HG03439 (cell line): Measurements from ENCODE around the gene MRPL22.
A peak's percentile ranks its signal among the peaks of the same experiment; 100 is the strongest.
"Not testable (repeated sequence)": the region's sequence is repeated elsewhere in the genome, so short reads cannot be mapped to it uniquely, and the experiment has no call there.

Experiments used
- ATAC-seq: cut with Tn5 transposase; IDR thresholded peaks from one replicate; pipeline ENCODE4 v1.9.1; 2021; ENCODE audit warnings: mild to moderate bottlenecking, moderate library complexity; ENCODE audit not compliant: unreplicated experiment

Gene MRPL22

DNA sequence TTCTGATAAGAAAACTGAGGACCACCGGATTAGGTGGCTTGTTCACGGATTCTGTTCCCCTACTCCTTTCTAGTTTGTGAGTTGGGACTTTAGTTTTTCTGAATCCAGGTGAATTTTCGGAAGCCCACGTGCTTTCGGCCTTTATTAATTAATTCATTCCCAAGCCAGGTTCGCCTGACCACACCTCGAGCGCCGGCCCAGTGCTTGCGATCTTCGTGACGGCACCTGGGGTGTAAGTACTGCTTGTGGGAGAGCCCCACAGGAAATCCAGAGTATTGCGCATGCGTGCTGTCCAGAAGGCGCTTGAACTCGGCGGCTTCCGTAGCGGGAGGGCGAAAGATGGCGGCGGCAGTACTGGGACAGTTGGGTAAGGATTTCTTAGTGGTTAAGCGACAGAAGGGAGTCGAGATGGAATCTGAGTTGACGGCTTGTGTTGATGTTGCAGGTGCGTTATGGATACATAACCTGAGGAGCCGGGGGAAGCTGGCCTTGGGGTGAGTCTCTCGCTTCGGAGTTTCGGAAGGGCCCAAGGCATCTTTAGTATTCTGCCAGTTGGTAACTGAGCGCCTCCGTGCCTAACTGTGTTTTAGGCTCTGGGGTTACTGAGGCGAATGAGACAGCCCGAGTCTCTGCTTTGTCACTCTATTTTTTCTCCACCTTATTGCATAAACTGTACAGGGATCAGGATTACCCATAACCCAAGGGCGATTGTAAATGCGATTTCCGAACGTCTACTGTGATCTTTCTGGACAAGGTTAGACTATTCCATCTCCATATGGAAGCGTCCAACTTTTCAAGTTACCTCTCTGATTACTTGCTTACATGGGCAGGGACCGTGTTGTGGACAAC is at the start of gene MRPL22:
MRPL22 (plus strand) TSS at position 302 of the 849 bp plus-strand sequence; CDS start at position 340, 38 bp downstream.
- peak; percentile 50 for ATAC-seq

DNA sequence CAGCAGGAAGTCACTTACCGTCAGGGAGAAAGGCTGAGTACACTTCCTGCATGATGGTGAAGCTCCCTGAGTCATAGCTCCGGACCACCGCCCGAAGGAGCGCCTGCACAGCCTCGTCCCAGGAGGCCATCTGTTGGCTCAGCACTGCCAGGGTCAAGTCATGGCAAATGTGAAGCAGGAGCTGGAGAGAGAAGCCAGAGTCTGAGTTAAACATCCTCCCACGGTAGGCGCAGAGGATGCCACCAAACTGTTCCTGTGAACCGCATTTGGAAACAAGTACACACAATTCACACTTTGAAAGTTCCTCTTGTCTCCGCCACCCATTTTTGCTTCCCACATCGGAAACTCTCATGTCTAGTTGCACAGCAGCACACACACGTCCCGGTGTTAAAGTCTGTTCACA is 48.5 kb upstream of the MRPL22 start:
- no peak for ATAC-seq

DNA sequence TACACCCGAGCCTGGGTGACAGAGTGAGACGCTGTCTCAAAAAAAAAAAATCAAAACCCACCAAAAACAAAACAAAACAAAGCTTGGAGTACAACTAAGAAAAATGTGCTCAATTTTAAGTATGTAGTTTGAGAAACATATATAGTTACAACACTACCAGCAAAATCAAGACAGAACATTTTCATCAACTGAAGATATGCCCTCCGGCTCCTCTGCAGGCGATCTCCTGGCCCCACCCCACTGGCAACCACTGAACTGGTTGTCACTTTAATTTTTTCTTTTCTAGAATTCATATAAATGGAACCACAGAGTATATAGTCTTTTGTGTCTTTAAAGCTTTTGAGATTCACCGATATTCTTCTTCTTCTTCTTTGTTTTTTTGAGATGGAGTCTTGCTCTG is 47.5 kb upstream of the MRPL22 start:
- no peak for ATAC-seq

DNA sequence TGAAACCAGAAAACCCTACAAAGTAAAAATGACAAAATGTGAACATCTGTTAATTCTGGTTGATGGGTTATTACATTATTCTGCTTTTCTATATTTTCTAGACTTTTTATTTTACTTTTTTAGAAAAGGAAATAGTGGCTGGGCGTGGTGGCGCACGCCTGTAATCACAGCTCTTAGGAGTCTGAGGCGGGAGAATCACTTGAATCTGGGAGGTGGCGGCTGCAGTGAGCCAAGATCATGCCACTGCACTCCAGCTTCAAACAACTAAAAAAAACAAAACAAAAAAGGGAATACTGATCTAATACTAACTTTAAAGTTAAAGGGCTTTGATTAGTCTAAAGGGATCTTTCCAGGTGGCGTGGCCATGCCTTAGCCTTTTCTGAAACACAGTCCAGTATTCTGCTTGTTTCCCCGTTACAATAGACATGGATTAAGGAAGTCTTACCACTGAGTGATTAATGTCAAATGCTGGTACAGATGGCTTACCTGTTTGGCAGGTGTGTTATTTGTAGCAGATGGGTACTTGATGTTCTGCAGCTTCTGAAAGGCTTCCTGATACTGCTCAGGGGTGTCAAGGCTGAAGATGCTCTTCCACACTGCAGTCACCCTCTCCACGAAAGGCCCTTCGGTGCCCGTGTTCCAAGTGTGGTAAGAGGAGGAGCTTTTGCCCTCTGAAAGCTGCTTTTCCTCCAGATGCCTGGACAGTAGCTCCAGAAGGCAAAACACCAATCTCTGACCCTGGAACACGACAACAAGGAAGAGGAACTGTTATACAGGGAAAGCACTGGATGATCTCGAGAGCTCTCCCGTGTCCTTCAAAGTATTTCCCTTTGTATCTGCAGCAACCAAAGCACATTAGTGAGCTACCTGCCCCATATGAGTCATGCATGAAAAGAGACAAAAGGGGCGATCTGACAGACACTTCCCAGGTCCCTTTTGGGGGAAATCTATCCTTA is 45.0 kb upstream of the MRPL22 start:
- no peak for ATAC-seq

DNA sequence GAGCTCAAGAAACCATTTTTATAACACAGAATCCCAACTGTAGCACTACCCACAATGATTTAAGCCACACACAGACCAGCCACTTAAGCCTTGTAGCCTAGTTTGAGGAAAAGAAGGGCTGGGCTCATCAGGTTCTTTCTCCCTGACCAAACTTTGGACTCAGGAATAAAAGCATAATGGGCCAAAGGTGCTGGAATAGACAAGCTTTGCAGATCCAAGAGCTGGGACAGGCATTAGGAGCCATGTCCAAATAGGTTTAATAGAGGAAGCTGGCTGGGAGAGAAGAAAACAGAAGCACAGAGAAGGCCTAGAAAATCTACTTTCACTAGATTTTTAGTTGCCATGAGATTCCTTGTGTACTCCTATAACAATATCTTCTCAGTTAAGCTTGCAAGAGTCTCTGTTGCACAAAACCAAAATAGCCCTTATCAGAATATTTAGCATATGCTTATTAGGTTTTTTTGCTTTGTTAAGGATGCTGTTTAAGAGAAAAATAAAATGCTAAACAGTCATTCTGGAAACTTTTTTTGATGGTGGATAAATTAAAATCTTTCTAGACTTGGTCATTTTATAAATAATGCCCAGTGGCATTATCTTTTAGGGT is 44.2 kb upstream of the MRPL22 start:
- no peak for ATAC-seq

DNA sequence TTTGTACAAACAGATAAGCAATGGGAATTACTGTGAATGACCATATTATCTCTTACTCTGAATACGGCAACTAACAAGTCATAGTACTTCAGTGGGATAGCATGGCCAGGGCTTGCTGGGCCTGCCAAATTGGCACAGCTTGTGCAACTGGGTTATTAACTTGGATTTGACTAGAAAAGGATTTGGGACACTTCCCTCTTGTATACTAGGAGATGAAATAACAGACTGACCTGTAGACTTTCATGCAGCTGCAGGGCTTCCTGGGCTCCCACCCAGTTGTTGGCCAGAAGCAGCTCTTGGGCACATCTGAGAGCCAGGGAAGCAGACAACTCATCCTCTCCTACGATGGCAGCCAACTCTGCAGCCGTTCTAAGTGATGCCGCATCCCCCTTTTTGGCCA is 42.7 kb upstream of the MRPL22 start:
- no peak for ATAC-seq

DNA sequence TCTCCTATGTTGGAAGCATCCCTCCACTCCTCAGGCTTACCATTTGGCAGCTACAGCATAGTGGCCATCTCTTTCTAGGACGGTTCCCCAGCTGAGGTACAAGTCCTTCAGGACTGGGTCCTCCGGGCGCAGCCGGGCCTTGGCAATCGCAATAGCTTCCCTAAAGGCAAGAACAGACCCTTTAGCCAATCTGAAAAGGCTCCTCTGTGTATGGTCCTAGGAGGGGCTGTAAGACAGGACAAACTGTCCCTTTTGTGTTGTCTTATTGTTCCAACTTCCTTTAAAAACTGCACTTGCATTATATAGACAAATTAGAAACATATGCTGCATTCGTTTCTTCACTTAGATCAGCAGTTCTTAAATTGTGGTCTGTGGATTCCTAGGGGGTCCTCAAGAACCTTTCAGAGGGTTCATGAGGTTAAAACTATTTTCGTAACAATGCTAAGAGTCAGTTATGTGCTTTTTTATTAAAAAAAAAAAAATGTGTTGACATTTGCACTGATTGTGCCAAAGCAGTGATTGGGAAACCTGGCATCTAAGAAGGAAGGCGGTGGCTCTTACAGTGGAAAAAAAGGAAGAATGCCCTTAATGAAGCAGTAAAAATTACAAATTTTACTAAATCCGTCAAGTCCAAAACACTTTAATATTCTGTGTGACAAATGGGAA is 41.6 kb upstream of the MRPL22 start:
- ATAC-seq = no peak

DNA sequence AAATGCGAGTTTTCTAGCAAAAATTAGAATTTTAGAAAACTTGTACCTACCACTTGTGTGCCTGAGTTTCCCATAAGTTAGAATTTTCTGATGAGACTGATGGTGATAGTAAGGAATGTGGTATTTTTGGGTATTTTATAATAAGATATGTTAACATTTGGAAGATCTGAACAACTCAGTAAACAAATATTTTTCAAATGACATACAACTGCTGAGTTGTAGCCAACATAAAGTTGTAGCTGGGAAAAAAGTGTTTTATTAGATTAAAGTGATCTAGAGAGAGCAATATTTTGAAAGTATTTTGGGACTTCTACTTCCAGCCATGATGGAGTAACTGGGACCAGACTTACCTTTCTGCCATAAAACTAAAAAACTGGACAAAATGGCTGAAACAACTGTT is 40.8 kb upstream of the MRPL22 start:
- ATAC-seq = no peak

DNA sequence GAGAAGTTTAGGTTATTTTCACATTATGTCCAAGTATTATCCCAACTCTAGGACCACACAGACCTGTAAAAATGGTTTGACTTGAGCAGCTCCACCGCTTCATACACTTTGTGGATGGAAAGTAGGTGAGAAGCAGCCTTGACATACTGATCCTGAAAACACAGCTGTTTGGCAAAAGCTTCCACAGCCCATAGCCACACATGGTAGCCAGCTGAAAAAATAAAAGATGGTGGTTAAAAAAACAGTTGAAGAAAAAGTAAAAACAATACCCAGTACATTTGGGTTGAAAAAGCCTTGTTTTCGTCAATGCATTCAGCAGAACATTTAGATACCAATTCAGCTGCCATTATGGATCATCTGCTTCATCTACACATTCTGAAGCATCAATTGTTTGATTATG is 39.6 kb upstream of the MRPL22 start:
- no peak for ATAC-seq

DNA sequence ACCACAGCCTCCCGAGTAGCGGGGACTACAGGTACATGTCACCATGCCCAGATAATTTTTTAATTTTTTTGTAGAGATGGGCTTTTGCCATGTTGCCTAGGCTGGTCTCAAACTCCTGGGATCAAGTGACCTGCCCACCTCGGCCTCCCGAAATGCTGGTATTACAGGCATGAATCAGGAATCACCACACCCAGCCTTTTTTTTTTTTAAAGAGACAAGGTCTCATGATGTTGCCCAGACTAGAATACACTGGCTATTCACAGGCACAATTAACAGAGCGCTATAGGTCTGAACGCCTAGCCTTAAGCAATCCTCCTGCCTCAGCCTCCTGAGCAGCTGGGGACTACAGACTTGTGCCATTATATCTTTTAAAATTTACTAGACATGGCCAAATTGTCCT is 39.0 kb upstream of the MRPL22 start:
- ATAC-seq = no peak

DNA sequence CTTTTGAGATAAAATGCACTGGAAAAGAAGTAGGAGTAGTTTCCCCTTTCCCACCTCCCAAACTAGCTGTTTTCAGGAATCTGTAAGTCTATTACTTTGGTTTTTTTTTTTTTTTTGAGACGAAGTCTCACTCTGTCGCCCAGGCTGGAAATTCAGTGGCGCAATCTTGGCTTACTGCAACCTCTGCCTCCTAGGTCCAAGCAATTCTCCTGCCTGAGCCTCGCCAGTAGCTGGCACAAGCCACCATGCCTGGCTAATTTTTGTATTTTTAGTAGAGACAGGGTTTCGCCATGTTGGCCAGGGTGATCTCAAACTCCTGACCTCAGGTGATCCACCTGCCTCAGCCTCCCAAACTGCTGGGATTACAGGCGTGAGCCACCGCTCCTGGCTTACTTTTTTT is 35.3 kb upstream of the MRPL22 start:
- not testable (repeated sequence) for ATAC-seq

DNA sequence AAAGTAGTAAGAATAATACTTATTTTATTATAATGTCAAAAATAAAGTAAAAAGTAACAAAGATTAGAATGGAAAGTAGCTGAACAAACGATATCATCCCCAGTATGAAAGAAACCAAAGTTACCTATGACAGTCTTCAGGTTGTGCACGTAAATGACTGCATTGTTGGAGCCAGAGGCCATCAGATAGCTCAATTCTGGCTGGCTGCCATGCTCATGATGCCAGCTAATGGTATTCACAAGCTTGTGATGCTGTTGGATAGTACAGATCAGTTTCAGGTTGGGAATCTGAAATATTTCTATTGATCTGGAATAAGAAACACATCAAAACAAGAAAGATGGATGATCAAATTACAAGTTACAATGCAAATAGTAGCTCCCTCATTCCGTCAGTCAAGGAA is 24.0 kb upstream of the MRPL22 start:
- no peak for ATAC-seq

DNA sequence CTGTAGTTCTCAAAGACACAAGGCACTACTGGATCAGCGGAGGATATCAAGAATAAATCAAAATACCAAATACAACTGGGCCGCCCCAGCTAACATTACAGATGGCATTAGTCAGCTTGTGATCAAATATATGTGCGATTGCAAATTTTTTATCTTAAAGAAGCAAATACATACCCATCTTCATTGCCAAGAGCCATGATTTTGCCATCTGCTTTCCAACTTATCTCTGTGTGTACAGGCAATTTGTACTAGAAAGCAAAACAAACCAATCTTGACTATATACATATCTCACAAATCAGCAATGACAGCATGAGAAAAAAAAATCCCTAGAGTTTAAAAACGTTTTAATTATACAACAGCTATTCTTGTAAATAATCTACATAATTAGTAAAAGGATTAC is 23.1 kb upstream of the MRPL22 start:
- ATAC-seq = no peak

DNA sequence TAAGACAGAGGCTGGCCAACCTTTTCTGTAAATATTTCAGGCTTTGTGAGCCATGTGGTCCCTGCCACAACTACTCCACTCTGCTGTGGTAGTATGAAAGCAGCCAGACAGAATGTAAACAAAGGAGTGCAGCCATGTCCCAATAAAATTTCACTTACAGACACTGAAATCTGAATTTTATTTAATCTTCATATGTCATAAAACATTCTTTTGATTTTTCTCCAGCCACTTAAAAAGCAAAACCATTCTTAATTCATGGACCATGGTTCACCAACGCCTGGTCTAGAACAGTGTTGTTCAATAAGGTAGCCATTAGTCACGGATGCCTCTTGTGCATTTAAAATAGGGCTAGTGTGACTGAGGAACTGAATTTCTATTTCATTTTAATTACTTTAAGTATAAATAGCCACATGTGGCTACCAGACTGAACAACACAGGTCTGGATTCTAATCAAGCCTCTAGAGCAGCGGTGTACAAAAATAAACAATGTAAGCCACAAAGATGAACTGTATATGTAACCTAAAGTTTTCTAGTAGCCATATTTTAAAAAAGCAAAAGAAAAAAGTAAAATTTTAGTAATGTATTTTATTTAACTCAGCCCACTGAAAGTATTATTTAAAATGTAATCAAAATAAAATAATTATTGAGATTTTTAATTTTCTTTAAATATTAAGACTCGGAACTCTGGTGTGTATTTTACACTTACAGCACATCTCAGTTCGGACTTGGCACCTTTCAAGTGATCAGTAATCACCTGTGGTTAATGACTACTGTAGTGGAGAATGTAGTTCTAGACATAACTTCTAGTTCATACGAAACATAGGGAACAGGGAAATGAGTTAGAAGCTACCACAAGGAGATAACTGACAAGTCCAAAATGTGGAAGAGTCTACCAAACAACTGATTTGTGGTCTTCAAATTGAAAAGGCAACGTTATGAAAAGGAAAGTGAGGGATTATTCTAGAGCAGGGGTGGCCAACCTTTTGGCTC is 17.1 kb upstream of the MRPL22 start:
- ATAC-seq = no peak

DNA sequence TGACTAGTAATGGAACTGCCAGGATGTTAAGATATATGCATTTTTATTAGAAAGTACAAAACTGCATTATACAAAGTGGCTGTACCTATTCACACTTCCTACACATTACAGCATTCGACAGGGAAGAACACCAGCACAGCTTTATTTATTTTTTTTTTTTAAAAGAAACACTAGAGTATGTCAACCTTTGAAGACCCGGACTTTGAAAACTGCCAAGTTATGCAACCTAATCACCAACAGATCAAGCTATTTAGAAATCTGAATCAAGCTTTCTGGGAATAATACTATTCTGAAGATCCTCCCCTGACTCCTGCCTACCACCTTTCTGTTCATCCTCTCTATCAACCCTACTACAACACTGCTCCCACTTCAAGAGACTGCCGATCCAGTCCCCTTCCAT is 7.3 kb upstream of the MRPL22 start:
- no peak for ATAC-seq

DNA sequence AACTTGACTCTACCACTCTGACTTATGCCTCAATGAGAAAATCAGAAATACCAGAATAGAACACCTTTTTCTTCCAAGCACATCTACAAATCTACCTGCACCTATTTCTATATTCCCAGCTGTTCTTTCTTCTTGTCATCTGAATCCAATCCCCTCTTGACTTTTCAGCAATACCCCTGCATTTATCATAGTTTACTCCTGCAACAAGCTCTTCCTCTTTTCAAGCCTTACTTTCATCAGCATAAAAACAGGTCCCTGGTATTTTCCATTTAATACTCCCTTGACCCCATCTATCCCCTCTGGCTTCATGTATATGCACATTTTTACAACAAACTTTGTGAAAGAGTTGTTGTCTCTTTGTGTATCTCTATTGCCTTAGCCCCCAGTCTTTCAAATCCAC is 6.0 kb upstream of the MRPL22 start:
- no peak for ATAC-seq

DNA sequence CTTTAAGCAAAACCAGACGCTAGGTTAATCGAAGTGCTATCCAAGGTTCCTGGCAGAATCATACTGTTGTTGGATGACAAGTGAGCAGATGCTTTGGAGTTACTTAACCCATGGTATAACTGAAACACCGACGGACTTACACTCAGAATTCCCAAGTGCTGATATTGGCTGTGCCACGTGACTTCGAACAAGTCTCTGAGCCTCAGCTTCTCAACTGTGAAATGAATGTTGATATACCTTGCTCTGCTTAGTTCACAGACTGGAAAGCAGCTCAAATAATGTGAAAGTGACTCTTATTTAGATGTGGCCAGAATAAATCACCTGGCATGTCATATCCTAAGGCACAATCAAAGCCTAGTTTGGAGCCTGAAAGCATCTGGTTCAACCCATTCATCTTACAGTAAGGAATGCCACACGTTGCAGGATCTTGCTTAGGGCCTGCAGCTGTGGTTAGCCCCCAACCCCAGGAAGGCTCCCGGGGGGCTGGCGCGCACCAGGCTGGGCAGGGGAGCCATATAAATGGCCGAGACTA is 3.6 kb upstream of the MRPL22 start:
- no peak for ATAC-seq

DNA sequence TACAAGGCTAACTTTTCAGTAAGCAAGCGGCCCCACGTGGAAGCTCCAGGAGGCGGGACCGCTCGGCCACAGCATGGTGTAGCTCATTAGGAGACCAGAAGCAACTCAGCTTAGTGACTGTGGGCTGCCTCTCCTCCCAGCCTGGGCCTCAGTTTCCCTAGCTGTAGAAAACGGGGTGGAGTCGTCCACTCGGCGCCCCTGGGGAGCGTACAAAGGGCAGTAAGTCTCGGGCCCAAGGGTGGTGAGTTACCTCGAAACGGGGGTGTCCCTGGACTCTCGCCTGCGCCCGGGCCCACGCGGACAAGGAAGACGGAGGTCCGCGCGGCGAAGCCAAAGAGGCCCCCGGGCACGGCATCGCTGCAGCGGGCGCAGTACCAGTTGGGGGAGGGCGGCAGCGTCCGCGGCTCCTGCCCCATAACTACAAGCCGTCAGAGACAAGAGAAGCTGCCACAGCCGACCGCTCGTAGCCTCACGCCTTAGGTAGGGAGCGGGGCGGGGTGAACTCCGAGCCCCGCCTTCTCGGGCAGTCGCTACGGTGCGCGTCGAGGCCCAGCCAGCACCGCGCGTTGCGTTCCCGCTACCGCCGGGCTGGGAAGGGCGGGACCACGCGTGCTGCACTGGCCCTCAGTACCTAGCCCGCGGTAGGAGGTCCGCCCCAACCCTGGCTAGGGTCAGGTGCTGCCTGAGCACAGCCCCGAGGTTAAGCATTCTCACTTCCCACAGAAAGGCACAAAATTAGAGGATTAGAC is 3.0 kb upstream of the MRPL22 start, which contains the start of gene GEMIN5:
GEMIN5 (minus strand) TSS at position 494 of the 749 bp plus-strand sequence; CDS start at position 416, 78 bp downstream.
- ATAC-seq = peak; percentile 81

DNA sequence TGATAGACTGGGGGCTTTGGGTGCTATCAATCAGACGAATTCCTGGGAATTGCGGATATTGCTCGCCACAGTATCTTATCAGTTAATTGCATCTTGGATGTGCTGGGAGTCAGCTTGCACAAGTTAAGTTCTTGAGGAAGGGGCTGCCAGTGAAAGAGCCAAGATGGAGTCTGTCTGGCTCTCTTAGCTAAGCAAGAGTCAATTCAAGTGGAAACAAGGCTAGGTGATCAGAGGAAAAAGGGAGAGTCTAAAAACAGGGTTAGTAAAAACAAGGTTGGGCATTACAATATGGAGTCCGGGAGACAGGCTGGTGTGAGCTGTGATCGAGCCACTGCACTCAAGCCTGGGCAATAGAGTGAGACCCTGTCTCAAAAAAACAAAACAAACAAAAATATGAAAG is 1.5 kb upstream of the MRPL22 start:
- not testable (repeated sequence) for ATAC-seq
